Activated effector memory CD4-positive, alpha-beta T cell treated with Interleukin-2 at 50 U/mL for 16 hours (primary cell): ENCODE results near the gene MBOAT7.
"Not testable (repeated sequence)": the region's sequence is repeated elsewhere in the genome, so short reads cannot be mapped to it uniquely, and the experiment has no call there.

Experiments
- DNase-seq: peaks from one replicate; pipeline ENCODE4 v3.0.0-alpha.2; 2020

Gene MBOAT7

DNA sequence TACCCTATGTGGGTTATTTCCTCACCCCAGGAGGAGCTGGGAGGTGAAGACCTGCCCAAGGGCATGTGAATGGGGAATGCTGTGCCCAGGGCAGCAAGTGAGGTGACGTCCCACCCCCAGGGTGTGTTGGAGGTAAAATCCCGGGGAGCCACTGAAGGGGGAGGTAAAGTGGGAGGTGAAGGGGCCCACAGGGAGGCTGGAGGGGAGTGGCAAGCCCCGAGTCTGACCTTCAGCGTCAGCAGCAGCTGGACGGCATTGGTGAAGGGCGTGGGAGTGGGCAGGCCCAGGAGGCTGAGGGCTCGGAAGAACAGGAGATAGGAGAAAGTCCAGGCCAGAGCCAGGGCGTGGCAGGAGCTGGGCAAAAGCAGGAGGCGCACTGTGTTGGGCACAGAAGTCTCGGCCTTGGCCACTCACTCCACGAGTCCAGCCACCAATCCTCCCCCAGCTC is 2.4 kb downstream of the MBOAT7 start:
- DNase-seq, result no peak

DNA sequence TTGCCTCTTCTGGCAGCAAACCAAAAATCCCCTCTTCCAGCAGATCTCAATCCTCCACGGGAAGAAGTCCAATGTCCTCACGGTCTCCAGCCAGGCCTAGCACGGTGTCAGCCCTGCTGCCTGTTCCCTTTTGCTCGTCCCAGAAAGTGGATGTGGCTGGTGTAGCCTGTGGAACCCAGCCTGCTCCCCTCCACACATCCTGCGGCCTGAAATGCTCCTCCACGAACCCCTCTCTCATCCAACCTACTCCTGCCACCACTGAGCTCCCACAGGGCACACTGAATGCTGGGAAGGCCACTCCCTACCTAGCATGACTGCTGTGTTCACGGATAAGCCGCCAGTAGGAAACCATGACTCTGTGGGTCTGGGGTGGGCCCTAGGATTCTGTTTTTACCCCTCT is 3.0 kb downstream of the MBOAT7 start:
- DNase-seq, result no peak

DNA sequence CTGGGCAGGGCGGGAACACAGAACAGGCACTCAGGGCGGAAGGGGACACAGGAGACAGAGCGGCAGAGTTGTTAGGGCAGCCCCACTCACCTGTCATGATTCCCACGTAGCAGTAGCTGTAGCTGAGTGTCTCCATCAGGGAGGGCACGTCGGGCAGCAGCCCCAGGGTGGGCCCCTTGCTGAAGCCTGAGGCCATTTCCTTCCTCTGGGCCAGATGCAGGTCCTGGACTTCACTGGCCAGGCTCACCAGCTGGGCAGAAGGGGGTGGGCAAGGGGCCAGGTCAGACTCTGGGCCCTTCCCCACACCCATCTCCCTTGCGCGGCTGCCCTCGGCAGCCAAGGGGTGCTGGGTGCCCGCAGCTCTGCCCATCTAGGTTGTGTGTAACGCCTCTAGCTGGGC is 5.9 kb downstream of the MBOAT7 start:
- no peak for DNase-seq

DNA sequence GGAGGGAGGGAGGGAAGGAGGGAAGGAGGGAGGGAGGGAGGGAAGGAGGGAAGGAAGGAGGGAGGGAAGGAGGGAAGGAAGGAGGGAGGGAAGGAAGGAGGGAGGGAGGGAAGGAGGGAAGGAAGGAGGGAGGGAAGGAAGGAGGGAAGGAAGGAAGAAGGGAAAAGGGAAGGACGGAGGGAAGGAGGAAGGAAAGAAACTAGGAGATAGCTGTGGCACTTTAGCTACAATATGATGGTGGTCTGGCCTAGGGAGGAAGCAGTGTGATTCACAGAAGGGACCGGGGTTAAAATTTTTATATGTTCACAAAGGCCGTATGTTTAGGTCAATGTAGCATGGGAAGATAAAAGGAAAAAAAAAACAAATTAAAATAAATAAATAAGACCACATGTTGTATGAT is 7.5 kb downstream of the MBOAT7 start:
- not testable (repeated sequence) for DNase-seq

DNA sequence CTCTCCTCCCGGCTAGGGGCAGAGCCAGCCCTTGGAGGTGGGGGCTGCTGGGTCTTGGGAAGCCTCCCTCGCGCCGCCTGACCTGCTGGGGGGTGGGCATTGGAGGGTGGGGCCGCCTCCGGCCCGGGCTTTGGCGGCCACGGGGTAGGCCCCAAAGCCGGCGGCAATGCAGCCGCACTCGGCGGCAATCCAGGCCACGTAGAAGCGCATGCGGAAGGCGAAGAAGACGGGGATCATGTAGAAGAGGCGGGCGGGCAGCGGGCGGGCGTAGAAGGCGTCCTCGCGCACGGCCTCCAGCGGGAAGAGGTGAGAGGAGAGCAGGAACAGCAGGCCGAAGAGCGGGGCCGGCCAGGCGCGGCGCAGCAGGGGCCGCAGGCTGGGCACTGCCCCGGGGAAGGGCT is 8.7 kb downstream of the MBOAT7 start:
- no peak for DNase-seq

DNA sequence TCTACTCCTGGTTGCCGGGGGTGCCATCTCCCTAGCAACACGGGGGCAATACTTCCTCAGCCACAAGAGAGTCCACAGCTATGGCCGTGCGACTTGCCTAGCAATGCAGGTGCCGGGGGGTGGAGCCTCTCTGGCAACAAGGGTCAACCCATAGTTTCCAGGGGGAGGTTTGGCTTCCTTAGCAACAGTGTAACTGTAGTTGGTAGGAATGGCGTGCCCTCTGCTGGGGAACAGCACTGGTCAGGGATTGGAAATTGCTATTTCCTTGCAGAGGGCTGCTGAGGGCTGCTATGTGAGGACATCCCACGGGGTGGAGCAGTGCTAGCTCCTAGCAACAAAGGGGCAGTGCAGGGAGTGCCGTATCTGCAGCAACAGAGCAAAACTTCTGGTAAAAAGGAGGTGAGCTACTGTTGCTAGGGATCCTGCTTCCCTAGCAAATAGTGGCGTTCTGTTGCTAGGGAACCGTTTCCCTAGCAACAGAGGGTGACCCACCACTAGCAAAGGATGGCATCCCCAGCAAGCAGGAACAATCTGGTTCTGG is 9.4 kb downstream of the MBOAT7 start:
- DNase-seq, result no peak

DNA sequence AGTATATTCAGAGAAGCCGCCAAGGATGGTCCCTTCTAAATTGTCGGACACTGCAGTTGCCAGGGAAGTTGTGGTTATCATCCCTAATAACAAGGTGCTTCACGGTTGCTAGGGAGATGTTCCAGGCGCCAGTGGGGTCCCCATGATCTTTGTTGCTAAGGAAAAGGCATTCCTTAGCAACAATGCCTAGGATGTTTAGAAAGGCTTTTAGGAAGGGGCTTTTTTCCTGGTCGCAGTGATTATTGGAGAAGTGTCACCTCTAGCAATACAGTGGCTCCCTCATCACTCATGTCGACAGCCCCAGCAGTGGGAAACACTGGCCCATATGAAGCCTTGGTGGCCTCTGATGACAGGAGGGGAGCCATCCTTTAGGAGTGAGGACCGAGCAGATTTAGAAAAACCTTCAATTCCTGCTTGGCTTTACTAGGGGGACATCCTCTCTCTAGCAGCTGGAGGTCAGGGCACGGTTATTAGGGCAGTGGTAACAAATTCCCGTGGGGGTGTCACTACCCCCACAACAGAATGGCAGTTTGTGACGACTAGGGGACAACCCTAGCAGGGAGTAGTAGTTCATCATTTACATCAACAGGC is 10.0 kb downstream of the MBOAT7 start:
- DNase-seq, result no peak

DNA sequence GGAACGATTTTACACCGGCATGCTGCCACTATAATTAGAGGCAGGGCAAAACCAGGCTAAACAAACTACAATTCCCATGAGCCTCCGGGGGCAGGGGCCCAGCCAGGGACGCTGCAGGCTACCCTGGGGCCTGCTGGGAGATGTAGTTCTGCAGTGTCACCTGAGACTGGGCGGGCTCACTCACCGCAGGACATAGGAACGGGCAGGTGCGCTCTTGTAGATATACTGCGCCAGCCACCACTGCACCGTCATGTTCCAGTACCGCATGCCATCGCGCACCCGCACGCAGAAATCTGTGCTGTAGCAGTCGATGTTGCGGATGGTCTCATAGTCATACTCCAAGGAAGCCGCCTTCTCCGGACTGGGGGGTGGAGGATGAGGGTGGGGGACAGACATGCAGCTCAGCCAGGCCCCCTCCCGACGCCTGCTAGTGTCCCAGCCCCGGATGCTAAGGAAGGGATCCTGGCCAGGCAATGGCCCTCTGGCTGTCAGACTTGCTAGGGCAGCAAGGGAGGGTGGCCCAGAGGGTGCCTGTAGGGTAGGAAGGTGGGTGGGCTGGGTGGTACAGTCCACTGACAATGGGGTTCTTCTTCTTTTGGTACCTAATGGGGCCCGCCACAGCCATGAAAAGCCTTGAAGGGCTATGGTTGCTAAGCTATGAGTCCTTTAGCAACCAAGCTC is 10.7 kb downstream of the MBOAT7 start:
- no peak for DNase-seq

DNA sequence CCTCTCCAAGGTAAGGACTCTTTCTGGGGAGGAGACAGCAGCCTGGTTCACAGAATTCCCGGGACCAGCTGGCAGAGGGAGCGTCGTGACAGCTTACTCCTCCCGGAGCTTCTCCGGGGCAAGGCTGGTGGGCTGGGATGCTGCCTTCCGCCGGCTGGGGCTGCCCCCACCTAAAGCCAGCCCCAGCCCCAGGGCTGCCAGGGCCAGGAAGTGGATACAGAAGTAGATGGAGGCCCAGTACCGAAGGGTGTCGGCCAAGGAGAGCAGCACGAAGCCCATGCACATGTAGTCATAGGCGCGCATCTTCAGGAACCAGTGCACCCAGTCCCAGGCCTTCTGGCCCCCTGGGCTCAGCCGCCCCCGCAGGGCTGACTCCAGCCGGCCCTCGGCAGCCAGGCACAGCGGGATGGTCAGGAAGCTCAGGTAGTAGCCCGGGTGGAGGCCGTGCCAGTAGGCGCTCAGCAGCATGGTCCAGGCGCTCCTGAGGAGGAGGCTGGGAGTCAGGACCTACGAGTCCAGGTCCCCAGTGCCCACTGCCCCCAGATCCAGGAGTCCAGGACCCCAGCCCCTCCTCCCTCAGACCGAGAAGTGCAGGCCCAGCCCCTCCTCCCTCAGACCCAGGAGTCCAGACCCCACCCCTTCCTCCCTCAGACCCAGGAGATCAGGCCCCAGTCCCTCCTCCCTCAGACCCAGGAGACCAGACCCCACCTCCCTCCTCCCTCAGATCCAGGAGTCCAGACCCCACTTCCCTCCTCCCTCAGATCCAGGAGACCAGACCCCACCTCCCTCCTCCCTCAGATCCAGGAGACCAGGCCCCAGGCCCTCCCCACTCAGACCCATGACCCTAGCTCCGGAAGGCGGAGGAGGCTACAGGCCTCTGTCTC is 15.2 kb downstream of the MBOAT7 start:
- DNase-seq, result no peak

DNA sequence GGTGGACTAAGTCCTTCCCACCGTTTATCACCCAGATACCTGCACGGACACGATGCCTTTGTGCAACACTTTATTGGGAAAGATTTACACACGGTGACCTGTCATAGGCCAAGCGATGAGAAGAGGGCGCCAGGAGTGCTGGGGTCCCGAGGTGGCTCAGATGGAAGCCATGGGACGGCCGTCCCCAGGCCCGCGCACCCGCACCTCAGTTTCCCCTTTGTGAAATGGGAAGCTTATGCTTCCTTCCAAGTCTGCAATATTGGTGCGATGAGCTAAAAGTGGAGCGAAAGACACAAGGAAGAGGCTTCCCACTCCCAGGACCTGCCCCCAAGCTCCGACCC is 16.1 kb downstream of the MBOAT7 start:
- DNase-seq, result no peak

DNA sequence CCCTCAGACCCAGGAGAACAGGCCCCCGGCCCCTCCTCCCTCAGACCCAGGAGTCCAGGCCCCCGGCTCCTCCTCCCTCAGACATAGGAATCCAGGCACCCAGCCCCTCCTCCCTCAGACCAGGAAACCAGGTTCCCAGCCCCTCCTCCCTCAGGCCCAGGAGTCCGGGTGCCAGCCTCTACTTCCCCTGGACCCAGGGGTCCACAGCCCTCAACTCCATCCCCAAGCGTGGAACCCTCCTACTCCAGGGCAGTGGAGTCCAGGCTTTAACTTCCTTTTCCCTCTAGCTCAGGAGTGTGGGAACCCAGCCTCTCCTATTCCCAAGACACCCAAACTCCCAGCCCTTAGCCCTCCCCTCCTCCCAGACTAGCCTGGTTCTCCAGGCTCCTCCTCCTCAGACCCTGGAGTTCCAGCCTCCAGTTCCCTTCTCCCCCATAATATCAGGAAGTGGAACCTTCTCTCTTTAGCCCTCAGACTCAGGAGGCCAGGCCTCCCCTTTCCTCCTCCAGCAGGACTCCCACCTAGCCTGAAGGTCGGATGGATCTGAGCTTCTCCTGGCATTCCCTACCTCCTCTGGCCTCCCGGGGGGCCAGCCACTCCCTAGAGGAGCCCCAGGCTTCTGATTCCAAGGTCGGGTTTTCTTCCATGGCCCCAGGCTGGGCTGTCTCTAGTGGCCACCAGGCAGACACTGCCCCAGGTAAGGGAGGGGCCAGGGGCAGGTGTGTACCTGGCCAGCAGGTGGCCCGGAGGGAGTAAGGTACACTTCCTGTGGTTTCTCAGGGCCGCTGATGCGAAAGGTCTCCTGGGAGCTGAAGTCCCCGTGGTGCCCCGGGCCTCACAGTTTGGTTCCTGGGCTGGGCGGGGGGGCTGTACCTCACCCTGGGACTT is 16.7 kb downstream of the MBOAT7 start, which contains the start of gene TMC4:
TSS of gene TMC4 (minus strand) at position 690 of the 888 bp plus-strand sequence. CDS start at position 647, 43 bp downstream.
- no peak for DNase-seq

DNA sequence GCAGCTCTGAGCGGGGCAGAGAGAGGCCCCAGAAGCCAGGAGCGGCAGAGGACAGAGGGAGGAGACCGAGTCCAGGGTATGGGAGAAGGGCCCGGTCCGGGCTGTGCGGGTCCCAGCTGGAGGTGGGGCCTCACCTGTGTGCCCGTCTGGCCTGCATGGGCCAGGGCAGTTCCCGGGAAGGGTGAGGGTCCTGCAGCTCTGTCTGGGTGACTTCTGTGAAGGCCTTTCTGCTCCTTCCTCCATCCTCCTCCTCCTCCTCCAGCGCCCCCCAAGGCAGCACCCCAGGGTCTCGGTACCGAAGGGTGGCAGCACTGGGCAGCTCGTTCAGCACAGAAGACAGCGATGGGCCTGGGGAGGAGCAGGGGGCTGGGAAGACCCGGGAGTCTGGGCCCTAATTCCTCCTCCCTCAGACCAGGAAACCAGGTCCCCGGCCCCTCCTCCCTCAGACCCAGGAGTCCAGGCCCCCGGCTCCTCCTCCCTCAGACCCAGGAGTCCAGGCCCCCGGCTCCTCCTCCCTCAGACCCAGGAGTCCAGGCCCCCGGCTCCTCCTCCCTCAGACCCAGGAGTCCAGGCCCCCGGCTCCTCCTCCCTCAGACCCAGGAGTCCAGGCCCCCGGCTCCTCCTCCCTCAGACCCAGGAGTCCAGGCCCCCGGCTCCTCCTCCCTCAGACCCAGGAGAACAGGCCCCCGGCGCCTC is 17.5 kb downstream of the MBOAT7 start:
- DNase-seq, result not testable (repeated sequence)

DNA sequence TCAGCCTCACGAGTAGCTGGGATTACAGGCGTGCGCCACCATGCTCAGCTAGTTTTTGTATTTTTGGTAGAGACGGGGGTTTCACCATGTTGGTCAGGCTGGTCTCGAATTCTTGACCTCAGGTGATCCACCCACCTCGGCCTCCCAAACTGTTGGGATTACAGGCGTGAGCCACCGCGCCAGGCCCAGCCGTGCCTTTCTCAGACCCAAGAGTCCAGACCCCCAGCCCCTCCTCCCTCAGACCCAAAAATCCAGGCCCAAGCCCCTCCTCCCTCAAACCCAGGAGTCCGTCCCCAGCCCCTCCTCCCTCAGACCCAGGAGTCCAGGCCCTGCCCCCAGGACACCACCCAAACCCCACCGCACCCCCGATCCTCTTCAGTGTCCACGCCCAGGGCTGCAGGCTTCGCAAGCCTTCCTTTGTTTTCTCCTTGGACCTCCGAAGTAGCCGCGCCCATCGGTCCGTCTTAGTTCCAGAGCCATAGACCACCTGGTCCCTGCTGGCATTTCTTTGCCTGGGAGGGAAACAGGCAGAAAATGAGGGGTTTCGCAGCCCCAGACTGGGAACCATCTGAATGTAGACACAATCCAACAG is 20.1 kb downstream of the MBOAT7 start:
- DNase-seq, result no peak

DNA sequence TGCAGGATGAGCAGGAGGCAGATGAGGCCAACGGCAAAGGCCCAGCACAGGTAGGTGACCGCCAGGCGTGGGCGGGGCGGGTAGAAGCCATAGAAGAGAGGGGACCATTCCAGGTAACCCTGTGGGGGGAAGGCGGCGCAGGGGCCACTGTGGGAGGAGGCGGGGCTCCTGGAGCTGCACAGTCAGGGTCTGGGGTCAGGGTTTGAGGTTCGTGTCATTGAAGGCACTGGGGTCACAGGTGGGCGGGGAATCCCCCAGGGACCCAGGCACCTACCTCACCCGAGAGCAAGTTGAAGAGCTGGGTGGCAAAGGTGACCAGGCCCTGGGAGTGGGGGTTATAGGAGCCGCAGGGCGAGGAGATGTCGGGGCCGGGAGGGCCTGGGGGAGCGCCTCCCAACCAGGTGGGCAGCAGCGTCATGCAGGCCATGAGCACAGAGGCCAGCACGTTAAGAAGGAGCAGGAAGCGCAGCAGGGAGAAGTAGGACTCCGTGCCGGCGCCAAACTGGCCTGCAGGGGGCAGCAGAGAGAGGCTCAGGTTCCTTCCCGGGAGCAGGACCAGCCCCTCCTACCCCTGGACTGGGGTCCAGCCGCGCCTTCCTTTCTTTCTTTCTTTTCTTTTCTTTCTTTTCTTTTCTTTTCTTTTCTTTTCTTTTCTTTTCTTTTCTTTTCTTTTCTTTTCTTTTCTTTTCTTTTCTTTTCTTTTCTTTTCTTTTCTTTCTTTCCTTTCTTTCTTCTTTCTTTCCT is 21.0 kb downstream of the MBOAT7 start:
- peak; percentile 79 for DNase-seq

DNA sequence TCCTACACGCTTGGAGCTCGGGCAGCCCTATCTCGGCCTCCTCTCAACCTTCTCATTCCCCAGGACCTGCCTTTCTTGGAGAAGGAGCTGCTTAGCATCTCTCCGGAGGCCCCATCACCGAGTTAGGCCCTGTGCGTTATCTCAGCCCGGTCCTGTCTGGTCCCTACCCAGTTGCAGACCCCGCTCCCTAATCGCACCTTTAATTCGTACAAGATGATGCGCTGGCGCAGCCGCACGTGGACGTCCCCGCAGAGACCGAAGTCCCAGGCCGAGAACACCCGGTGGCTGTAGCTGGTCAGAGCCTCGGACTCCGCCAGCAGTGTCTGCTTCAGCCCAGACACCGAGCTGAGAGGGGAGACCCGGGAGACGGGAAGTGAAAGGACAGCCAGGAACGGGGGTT is 24.2 kb downstream of the MBOAT7 start:
- DNase-seq, result no peak

DNA sequence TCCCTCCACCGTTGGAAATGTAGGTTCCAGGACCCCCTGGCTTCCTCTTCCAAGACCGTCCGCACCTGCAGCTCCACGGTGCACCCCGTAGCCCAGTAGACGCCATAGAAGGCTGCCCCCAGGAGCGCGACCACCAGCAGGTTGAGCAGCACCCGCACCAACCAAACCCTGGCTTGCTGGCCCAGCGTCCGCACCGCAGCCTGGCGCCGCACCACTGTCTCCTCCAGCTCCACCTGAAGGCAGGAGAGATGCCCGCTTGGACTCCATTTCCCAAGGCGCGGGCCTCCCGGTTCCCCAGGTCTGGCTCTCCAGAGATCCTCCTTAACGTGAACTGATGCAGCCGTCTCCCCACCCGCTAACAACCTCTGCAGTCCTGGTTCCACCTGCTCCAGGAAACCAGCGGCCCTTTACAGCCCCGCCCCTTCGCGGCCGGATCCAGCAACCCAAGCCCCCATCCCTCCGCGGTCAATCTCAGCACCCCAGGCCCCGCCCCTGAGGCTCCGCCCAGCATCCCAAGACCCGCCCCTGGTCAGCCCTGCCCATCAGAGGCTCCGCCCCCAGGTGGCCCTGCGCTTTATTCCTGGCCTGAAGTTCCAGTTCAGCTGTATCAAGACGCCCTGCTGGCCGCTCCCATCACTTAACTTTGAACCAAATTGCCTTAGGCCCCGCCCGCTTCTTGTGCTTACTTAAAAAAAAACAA is 24.9 kb downstream of the MBOAT7 start:
- DNase-seq, result peak; percentile 61

DNA sequence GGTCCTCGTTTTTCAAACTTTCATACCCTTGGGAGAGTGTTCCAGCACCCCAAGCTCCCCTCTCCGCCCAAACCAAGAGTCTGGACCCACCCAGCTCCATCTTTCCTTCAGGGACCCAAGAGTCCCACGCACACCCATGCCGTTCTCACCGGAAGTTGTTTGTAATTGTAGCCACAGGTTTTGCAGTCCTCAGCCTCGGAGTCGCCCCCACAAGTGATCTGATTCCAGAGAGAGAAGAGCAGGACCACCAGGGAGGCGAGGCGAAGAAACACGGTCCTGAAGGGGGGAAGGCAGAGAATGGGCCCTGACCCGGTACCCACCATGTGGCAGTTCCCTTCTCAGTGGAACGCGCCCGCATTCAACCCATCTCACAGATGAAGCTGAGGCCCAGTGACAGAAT is 26.5 kb downstream of the MBOAT7 start:
- no peak for DNase-seq

DNA sequence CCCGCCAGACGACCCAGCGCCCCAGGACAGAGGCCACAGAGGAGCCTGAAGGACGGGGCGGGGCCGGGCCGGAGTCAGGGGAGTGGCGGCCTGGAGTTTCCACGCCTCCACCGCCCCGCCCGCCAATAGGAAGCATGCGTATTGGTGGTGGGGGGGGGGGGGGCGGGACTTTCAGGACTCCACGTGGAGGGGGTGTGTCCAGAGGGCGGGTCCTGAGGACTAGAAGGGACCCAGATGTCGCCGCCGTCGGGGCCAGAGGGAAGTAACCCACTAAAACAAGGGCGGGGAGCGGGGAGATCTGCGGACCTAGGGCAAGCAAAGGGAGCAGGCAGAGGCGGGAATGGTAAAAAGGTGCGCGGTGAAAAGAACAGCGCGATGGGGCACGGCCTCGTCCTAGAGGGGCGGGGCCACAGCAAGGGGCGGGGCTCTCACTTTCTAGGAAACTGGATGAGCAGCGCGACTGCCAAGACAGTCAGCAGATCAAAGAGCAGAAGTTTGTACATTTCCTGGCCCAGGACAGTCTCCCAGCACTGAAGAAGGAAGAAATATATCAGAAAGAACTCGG is 27.1 kb downstream of the MBOAT7 start:
- DNase-seq, result peak; percentile 70

DNA sequence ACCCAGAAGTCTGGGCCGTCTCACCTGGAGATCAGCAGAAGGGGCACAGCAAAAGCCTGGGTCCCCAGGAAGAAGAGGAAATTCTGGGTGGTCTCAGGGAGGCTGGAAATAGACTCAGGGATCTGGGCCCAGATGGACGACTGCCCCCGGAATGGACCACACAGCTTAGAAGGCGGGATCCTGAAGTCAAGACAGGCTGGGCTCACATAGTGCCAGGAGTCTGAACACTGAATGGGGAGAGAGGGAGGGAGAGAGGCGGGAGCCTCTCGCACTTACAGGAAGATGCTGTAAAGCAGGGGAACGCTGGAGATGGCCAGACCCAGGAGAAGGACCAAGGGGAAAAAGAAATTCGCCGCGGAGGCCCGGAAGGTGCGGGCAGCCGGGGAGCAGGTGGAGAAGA is 28.5 kb downstream of the MBOAT7 start:
- no peak for DNase-seq
